DND-41 (cell line): ENCODE measurements around the gene MKNK1.

Experiments
- ATAC-seq: fragments of 200-7000 bp; cut with Tn5 transposase; 3 replicates; pipeline ENCODE4 v1.9.1; 2021; ENCODE audit warnings: low read depth; ENCODE audit not compliant: insufficient read depth
- DNase-seq: peaks from one replicate; pipeline ENCODE4 v3.0.0-alpha.2; 2020
- H2AFZ ChIP-seq: 2 replicates; pipeline ENCODE4 v1.6.0; 2012; ENCODE audit warnings: low read depth, low read length
- H3K27ac ChIP-seq: 2 replicates; pipeline ENCODE4 v1.5.1; 2012; ENCODE audit warnings: low read length, inconsistent platforms
- H3K27me3 ChIP-seq: fragments of 200-600 bp; sonication (generic); 2 replicates; pipeline ENCODE4 v1.6.0; 2012; ENCODE audit warnings: low read length, mild to moderate bottlenecking, inconsistent platforms; ENCODE audit not compliant: insufficient read depth, poor library complexity
- H3K36me3 ChIP-seq: 2 replicates; pipeline ENCODE4 v1.5.1; 2012; ENCODE audit warnings: low read length, inconsistent platforms; ENCODE audit not compliant: insufficient read depth
- H3K4me1 ChIP-seq: 2 replicates; pipeline ENCODE4 v1.5.1; 2012; ENCODE audit warnings: mild to moderate bottlenecking, low read length; ENCODE audit not compliant: insufficient read depth
- H3K4me2 ChIP-seq: 2 replicates; pipeline ENCODE4 v1.6.0; 2012; ENCODE audit warnings: mild to moderate bottlenecking, moderate library complexity, low read length, inconsistent platforms; ENCODE audit not compliant: insufficient read depth
- H3K4me3 ChIP-seq, 2 experiments: fragments of 200-600 bp in 1 of 2; shearing (Covaris generic) in 1 of 2; 2 replicates each; pipeline ENCODE4 v1.5.1; 2012 to 2016; ENCODE audit warnings: inconsistent platforms in 2 of 2, low read length in 2 of 2, mild to moderate bottlenecking in 2 of 2, low read depth in 1 of 2, moderate library complexity in 1 of 2
- H3K79me2 ChIP-seq: 2 replicates; pipeline ENCODE4 v1.6.0; 2012; ENCODE audit warnings: low read length, inconsistent platforms; ENCODE audit not compliant: insufficient read depth
- H3K9ac ChIP-seq: 2 replicates; pipeline ENCODE4 v1.6.0; 2012; ENCODE audit warnings: low read depth, mild to moderate bottlenecking, inconsistent platforms, low read length, moderate library complexity
- H3K9me3 ChIP-seq: 2 replicates; pipeline ENCODE4 v1.5.1; 2012; ENCODE audit warnings: low read length, moderate library complexity, mild to moderate bottlenecking, inconsistent platforms; ENCODE audit not compliant: insufficient read depth, severe bottlenecking
- H4K20me1 ChIP-seq: 2 replicates; pipeline ENCODE4 v1.6.0; 2012; ENCODE audit warnings: low read length; ENCODE audit not compliant: insufficient read depth
- EZH2 ChIP-seq: IDR thresholded peaks from 3 replicates; pipeline ENCODE4 v1.6.1; 2012; ENCODE audit warnings: borderline replicate concordance, low read depth, mild to moderate bottlenecking, moderate library complexity, low read length, inconsistent platforms; ENCODE audit not compliant: severe bottlenecking
- TF ChIP-seq, protein P1 (sequence below): IDR thresholded peaks from 2 replicates; pipeline ENCODE4 v1.5.1; 2012; ENCODE audit warnings: borderline replicate concordance, low read length, moderate library complexity, mild to moderate bottlenecking; ENCODE audit not compliant: poor library complexity, severe bottlenecking; ENCODE audit errors: extremely low read depth

MKNK1 gene

GRCh38 chr1:46646331-46646730 is 42.3 kb upstream of the MKNK1 start:
- Histone ChIP-seq H3K4me1 (no peaks in the 10 kb centered on the region), H3K9me3 (peaks cover 9% of the 10 kb centered on the region), H3K27me3 (no peaks in the 10 kb centered on the region), H2AFZ (no peak overlapping the region), H3K4me2 (no peak overlapping the region), H3K9ac (no peak overlapping the region), H3K79me2 (no peaks in the 10 kb centered on the region), H3K36me3 (peaks cover 25% of the 10 kb centered on the region; the same call in 1 of the 2 replicates), H3K4me3 (no peak overlapping the region), H4K20me1 (no peaks in the 10 kb centered on the region), H3K27ac (no peak overlapping the region)
- ATAC-seq (no peak), DNase-seq (no peak)
- TF ChIP-seq, protein P1, sequence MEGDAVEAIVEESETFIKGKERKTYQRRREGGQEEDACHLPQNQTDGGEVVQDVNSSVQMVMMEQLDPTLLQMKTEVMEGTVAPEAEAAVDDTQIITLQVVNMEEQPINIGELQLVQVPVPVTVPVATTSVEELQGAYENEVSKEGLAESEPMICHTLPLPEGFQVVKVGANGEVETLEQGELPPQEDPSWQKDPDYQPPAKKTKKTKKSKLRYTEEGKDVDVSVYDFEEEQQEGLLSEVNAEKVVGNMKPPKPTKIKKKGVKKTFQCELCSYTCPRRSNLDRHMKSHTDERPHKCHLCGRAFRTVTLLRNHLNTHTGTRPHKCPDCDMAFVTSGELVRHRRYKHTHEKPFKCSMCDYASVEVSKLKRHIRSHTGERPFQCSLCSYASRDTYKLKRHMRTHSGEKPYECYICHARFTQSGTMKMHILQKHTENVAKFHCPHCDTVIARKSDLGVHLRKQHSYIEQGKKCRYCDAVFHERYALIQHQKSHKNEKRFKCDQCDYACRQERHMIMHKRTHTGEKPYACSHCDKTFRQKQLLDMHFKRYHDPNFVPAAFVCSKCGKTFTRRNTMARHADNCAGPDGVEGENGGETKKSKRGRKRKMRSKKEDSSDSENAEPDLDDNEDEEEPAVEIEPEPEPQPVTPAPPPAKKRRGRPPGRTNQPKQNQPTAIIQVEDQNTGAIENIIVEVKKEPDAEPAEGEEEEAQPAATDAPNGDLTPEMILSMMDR: no peak
- no peak for TF ChIP-seq EZH2

DNA sequence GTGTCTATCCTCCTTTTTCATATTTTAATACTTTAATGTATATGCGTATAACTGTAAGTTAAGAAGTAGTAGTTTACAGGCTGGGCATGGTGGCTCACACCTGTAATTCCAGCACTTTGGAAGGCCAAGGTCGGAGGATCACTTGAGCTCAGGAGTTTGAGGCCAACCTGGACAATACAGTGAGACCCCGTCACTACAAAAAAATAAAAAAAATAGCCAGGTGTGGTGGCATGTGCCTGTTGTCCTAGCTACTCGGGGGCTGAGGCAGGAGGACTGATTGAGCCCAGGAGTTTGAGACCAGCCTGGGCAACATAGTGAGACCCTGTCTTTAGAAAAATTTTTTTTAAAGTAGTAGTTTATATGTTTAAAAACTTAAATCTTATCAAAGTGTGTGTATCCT is 41.7 kb upstream of the MKNK1 start:
- no peaks in the 10 kb centered on the region for H4K20me1 ChIP-seq
- no peak for TF ChIP-seq EZH2
- TF ChIP-seq, protein P1: no peak
- H3K9ac ChIP-seq: no peak overlapping the region
- H3K4me3 ChIP-seq: no peak overlapping the region
- ATAC-seq (no peak), DNase-seq (no peak)
- H3K36me3 ChIP-seq: peaks cover 25% of the 10 kb centered on the region; the same call in 1 of the 2 replicates
- H3K4me2 ChIP-seq: no peak overlapping the region
- no peak overlapping the region for H3K27ac ChIP-seq
- no peak overlapping the region for H2AFZ ChIP-seq
- no peaks in the 10 kb centered on the region for H3K79me2 ChIP-seq
- no peaks in the 10 kb centered on the region for H3K27me3 ChIP-seq
- peaks cover 9% of the 10 kb centered on the region for H3K9me3 ChIP-seq
- no peaks in the 10 kb centered on the region for H3K4me1 ChIP-seq

- no peaks in the 10 kb centered on the region for H3K27me3 ChIP-seq
- no peaks in the 10 kb centered on the region for H3K79me2 ChIP-seq
- TF ChIP-seq EZH2: no peak
- TF ChIP-seq, protein P1: no peak
- no peak overlapping the region for H3K27ac ChIP-seq
- H3K36me3 ChIP-seq: peaks cover 6% of the 10 kb centered on the region; the same call in 1 of the 2 replicates
- ATAC-seq (no peak), DNase-seq (no peak)
- H2AFZ ChIP-seq: no peak overlapping the region
- H3K4me2 ChIP-seq: no peak overlapping the region
- H3K4me1 ChIP-seq: no peaks in the 10 kb centered on the region
- no peaks in the 10 kb centered on the region for H4K20me1 ChIP-seq
- no peak overlapping the region for H3K4me3 ChIP-seq
- no peaks in the 10 kb centered on the region for H3K9me3 ChIP-seq
- no peak overlapping the region for H3K9ac ChIP-seq
Measured at GRCh38 chr1:46643368-46643775, 39.3 kb upstream of the MKNK1 start.
